ENCODE measurements around the gene KLRF1.
"Not testable (repeated sequence)": the region's sequence is repeated elsewhere in the genome, so short reads cannot be mapped to it uniquely, and the experiment has no call there.

Gene KLRF1

DNA sequence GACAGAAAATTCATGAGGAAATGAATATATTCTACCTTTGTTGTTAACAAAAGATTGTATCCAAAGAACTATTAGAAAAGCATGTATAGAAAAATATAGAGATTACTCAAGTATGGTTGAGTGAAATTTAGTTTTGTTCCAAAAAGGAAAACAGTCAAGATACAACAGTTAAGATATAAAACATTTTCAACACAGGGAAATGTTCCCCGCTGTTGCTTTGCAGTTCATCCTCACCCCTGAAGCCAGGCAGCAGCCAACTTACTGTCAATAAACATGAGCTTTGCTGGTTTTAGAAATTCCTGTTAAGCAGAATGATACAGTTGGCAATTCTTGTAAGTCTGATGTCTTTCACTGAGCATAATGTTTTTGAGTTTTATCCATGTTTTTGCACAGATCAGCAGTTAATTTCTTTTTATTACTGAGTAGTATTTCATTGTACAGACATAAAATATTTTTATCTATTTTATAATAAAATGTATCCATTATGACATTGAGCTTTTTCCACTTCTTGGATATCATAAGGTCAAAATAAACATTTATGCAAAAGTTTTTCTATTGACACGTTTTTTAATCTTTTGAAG lies 43.1 kb downstream of the KLRF1 start:
- DNase-seq (ENCODE audit: low read depth): no peak

GRCh38 chr12:9872162-9872561 lies 44.9 kb downstream of the KLRF1 start:
- no peak for DNase-seq (ENCODE audit: low read depth)

DNA sequence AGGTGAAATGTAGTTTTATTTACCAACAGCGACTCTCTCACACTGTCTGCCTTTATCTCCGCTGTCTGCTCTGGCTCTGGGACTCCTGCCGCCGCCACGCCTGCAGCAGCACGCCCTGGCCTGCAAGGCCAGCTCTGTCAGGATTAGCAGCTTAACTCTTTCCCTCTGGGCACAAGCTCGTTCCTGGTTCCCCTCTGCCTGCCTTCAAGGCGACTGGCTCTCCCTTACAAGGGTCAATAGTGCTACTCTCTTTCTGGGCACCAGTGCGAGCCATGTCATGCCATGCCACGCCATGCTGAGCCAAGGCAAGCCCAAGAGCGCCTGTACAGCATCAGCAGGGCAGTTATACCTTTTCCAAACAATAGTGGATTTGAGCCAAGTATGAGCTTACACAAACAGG lies 45.5 kb downstream of the KLRF1 start:
- no peak for DNase-seq (ENCODE audit: low read depth)

DNA sequence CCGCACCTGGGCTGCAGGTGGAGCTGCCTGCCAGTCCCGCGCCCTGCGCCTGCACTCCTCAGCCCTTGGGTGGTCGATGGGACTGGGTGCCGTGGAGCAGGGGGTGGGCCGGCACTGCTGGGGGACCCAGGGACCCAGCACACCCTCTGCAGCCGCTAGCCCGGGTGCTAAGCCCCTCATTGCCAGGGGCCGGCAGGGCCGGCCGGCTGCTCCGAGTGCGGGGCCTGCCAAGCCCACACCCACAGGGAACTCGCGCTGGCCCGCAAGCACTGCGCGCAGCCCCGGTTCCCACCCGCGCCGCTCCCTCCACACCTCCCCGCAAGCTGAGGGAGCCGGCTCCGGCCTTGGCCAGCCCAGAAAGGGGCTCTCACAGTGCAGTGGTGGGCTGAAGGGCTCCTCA lies 48.8 kb downstream of the KLRF1 start:
- not testable (repeated sequence) for DNase-seq (ENCODE audit: low read depth)

GRCh38 chr12:9880532-9881078 lies 53.3 kb downstream of the KLRF1 start:
- no peak for DNase-seq (ENCODE audit: low read depth)

DNA sequence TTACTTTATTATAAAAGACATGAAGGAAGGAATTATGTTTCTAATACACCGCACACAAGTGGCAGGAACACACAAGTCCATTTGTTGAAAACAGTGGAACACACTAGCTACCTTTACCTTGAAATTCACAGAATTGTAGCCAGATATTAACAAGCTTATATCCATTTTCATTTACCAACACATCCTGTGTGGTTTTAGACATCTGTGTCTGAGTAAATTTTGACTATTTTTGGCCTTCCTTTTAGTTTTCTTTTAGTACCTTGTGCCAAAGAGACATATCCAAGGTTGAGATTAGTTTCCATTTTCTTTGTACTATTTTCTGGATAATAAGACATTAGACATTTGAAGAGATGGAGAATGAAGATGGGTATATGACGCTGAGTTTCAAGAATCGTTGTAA lies 54.0 kb downstream of the KLRF1 start, which contains the start of gene KLRF2:
Gene KLRF2, plus strand, starts transcription at position 244 of the 400 bp plus-strand sequence. Its CDS starts 107 bp downstream, at position 351.
- no peak for DNase-seq (ENCODE audit: low read depth)

- DNase-seq (ENCODE audit: low read depth): no peak
Observed at GRCh38 chr12:9881988-9882387, 54.7 kb downstream of the KLRF1 start.

- no peak for DNase-seq (ENCODE audit: low read depth)
Observed at GRCh38 chr12:9883175-9883574, 55.9 kb downstream of the KLRF1 start.

GRCh38 chr12:9888665-9889273 lies 61.5 kb downstream of the KLRF1 start:
- DNase-seq (ENCODE audit: low read depth): no peak

All from activated T-cell treated with anti-CD3 and anti-CD28 coated beads for 48 hours (primary cell).